GM19438 (cell line): Measurements from ENCODE around the gene VPS18.

Source experiments
- ATAC-seq: cut with Tn5 transposase; IDR thresholded peaks from one replicate; pipeline ENCODE4 v1.9.1; 2021; ENCODE audit warnings: low read depth; ENCODE audit not compliant: unreplicated experiment

Gene VPS18

GRCh38 chr15:40899536-40900207 is 5.4 kb downstream of the VPS18 start:
- no peak for ATAC-seq

GRCh38 chr15:40900256-40901052 is 6.2 kb downstream of the VPS18 start:
- ATAC-seq: no peak

GRCh38 chr15:40901053-40901443 is 6.8 kb downstream of the VPS18 start:
- ATAC-seq: no peak

- ATAC-seq: no peak
These were observed 8.6 kb downstream of the VPS18 start for GRCh38 chr15:40902605-40903561.

GRCh38 chr15:40904552-40905201 is 10.4 kb downstream of the VPS18 start:
- no peak for ATAC-seq

GRCh38 chr15:40906091-40906990 is 12.1 kb downstream of the VPS18 start:
- ATAC-seq: peak; percentile 66

GRCh38 chr15:40906991-40907802 is 12.9 kb downstream of the VPS18 start:
- ATAC-seq: no peak

GRCh38 chr15:40908095-40908494 is 13.8 kb downstream of the VPS18 start:
- no peak for ATAC-seq

- no peak for ATAC-seq
These were observed 15.7 kb downstream of the VPS18 start for GRCh38 chr15:40909662-40910630.

- ATAC-seq: no peak
These were observed 16.9 kb downstream of the VPS18 start for GRCh38 chr15:40911141-40911540.

- no peak for ATAC-seq
These were observed 17.4 kb downstream of the VPS18 start for GRCh38 chr15:40911693-40912092.

- ATAC-seq: no peak
These were observed 18.2 kb downstream of the VPS18 start for GRCh38 chr15:40912478-40912877.

- no peak for ATAC-seq
These were observed 19.8 kb downstream of the VPS18 start for GRCh38 chr15:40914013-40914412.

- no peak for ATAC-seq
These were observed 20.2 kb downstream of the VPS18 start for GRCh38 chr15:40914486-40914885.

GRCh38 chr15:40915116-40915661 is 20.9 kb downstream of the VPS18 start:
- ATAC-seq: no peak

- no peak for ATAC-seq
These were observed 21.4 kb downstream of the VPS18 start for GRCh38 chr15:40915679-40916078.

- ATAC-seq: no peak
These were observed 23.3 kb downstream of the VPS18 start for GRCh38 chr15:40917585-40917984.
